Measurements from ENCODE around the gene LRP1.

The LRP1 gene

GRCh38 chr12:57222286-57223190 is 94.3 kb downstream of the LRP1 start:
- no peak for DNase-seq (ENCODE audit: low read depth in 2 of 2)

GRCh38 chr12:57223191-57224165 is 95.2 kb downstream of the LRP1 start:
- no peak for DNase-seq (ENCODE audit: low read depth in 2 of 2)

- no peak for DNase-seq (ENCODE audit: low read depth in 2 of 2)
Observed at GRCh38 chr12:57224278-57224972, 96.1 kb downstream of the LRP1 start.

GRCh38 chr12:57224973-57225679 is 96.8 kb downstream of the LRP1 start:
- no peak for DNase-seq (ENCODE audit: low read depth in 2 of 2)

- DNase-seq (ENCODE audit: low read depth in 2 of 2) = no peak
Observed at GRCh38 chr12:57225680-57226210, 97.5 kb downstream of the LRP1 start.

GRCh38 chr12:57226588-57227314 is 98.5 kb downstream of the LRP1 start:
- no peak for DNase-seq (ENCODE audit: low read depth in 2 of 2)

- no peak for DNase-seq (ENCODE audit: low read depth in 2 of 2)
Observed at GRCh38 chr12:57227315-57228115, 99.2 kb downstream of the LRP1 start.

GRCh38 chr12:57229046-57229633 is 100.9 kb downstream of the LRP1 start:
- no peak for DNase-seq (ENCODE audit: low read depth in 2 of 2)

- DNase-seq (ENCODE audit: low read depth in 2 of 2) = peak; percentile 86 to 94
Observed at GRCh38 chr12:57229634-57230380, 101.5 kb downstream of the LRP1 start, which contains the start of gene SHMT2. Gene SHMT2 (plus strand): TSS chr12:57229711. CDS start chr12:57229779, 68 bp downstream.

- no peak for DNase-seq (ENCODE audit: low read depth in 2 of 2)
Observed at GRCh38 chr12:57230381-57231155, 102.3 kb downstream of the LRP1 start.

GRCh38 chr12:57231276-57232021 is 103.2 kb downstream of the LRP1 start:
- no peak for DNase-seq (ENCODE audit: low read depth in 2 of 2)

- no peak for DNase-seq (ENCODE audit: low read depth in 2 of 2)
Observed at GRCh38 chr12:57232156-57232756, 104.0 kb downstream of the LRP1 start.

GRCh38 chr12:57233357-57234232 is 105.3 kb downstream of the LRP1 start:
- DNase-seq (ENCODE audit: low read depth in 2 of 2) = no peak

GRCh38 chr12:57234233-57234570 is 105.9 kb downstream of the LRP1 start:
- DNase-seq (ENCODE audit: low read depth in 2 of 2) = no peak

GRCh38 chr12:57234571-57235016 is 106.3 kb downstream of the LRP1 start:
- no peak for DNase-seq (ENCODE audit: low read depth in 2 of 2)
